Measurements from ENCODE around the gene PLA2G4D.

Gene PLA2G4D

GRCh38 chr15:42038401-42038800 is 56.0 kb downstream of the PLA2G4D start (continued):
- TF ChIP-seq PATZ1 (CRISPR knock-in tag; IDR thresholded peaks at IDR 0.05; ENCODE audit: borderline replicate concordance) = no peak
- TF ChIP-seq GLIS3 (CRISPR knock-in tag; IDR thresholded peaks at IDR 0.05) = no peak
- no peak for TF ChIP-seq RARB (CRISPR knock-in tag; IDR thresholded peaks at IDR 0.05)
- no peak for TF ChIP-seq BACH2 (CRISPR knock-in tag; IDR thresholded peaks at IDR 0.05; ENCODE audit: borderline replicate concordance)
- no peak for TF ChIP-seq SNAI2 (CRISPR knock-in tag; IDR thresholded peaks at IDR 0.05)
- TF ChIP-seq CSDC2 (CRISPR knock-in tag; IDR thresholded peaks at IDR 0.05) = no peak
- no peak for TF ChIP-seq OSR1 (CRISPR knock-in tag; IDR thresholded peaks at IDR 0.05)
- TF ChIP-seq ZNF70 (CRISPR knock-in tag; IDR thresholded peaks at IDR 0.05) = no peak

- TF ChIP-seq CREB5 (CRISPR knock-in tag; IDR thresholded peaks at IDR 0.05; ENCODE audit: low read depth) (no peak), TOX (CRISPR knock-in tag; IDR thresholded peaks at IDR 0.05; ENCODE audit: borderline replicate concordance) (no peak), RARB (CRISPR knock-in tag; IDR thresholded peaks at IDR 0.05) (no peak), GLIS3 (CRISPR knock-in tag; IDR thresholded peaks at IDR 0.05) (no peak), BACH2 (CRISPR knock-in tag; IDR thresholded peaks at IDR 0.05; ENCODE audit: borderline replicate concordance) (no peak), ZFP30 (CRISPR knock-in tag; IDR thresholded peaks at IDR 0.05) (no peak), PPARA (CRISPR knock-in tag; IDR thresholded peaks at IDR 0.05; ENCODE audit: borderline replicate concordance) (no peak)
- ATAC-seq = no peak
These were observed 56.7 kb downstream of the PLA2G4D start for GRCh38 chr15:42037656-42038055.

GRCh38 chr15:42036966-42037365 is 57.4 kb downstream of the PLA2G4D start:
- TF ChIP-seq CSRNP3 (CRISPR knock-in tag; IDR thresholded peaks at IDR 0.05) (no peak), OSR1 (CRISPR knock-in tag; IDR thresholded peaks at IDR 0.05) (no peak), TCF4 (CRISPR knock-in tag; IDR thresholded peaks at IDR 0.05; ENCODE audit: borderline replicate concordance) (no peak), RARB (CRISPR knock-in tag; IDR thresholded peaks at IDR 0.05) (no peak), ZNF565 (CRISPR knock-in tag; conservative IDR thresholded peaks at IDR 0.05; ENCODE audit: low read depth) (no peak), ZFP30 (CRISPR knock-in tag; IDR thresholded peaks at IDR 0.05) (no peak), ARNTL (CRISPR knock-in tag; IDR thresholded peaks at IDR 0.05; ENCODE audit: borderline replicate concordance, low read depth) (no peak), PATZ1 (CRISPR knock-in tag; IDR thresholded peaks at IDR 0.05; ENCODE audit: borderline replicate concordance) (no peak), CSDC2 (CRISPR knock-in tag; IDR thresholded peaks at IDR 0.05) (no peak), POU6F1 (CRISPR knock-in tag; IDR thresholded peaks at IDR 0.05; ENCODE audit: borderline replicate concordance, low read depth) (no peak), ISL1 (CRISPR knock-in tag; IDR thresholded peaks at IDR 0.05) (no peak), ZFP3 (CRISPR knock-in tag; IDR thresholded peaks at IDR 0.05) (no peak), CREB5 (CRISPR knock-in tag; IDR thresholded peaks at IDR 0.05; ENCODE audit: low read depth) (no peak), BACH2 (CRISPR knock-in tag; IDR thresholded peaks at IDR 0.05; ENCODE audit: borderline replicate concordance) (no peak)
- no peak for ATAC-seq
